Activated naive CD8-positive, alpha-beta T cell treated with anti-CD3 and anti-CD28 coated beads, Interleukin-2, amount 50 U/mL, for 16 hours (primary cell): Measurements from ENCODE around the gene SLC25A3.
A peak's percentile ranks its signal among the peaks of the same experiment; 100 is the strongest.
"Not testable (repeated sequence)": the region's sequence is repeated elsewhere in the genome, so short reads cannot be mapped to it uniquely, and the experiment has no call there.

Experiments
- DNase-seq: peaks from one replicate; pipeline ENCODE4 v3.0.0-alpha.2; 2020; ENCODE audit warnings: low read depth, low spot score

The SLC25A3 gene

GRCh38 chr12:98594050-98594835 is 757 bp downstream of the SLC25A3 start:
- DNase-seq = no peak

- no peak for DNase-seq
Observed at GRCh38 chr12:98595243-98595988, 1.9 kb downstream of the SLC25A3 start.

GRCh38 chr12:98597313-98597712 is 3.8 kb downstream of the SLC25A3 start:
- DNase-seq = not testable (repeated sequence)

GRCh38 chr12:98601924-98602323 is 8.4 kb downstream of the SLC25A3 start:
- no peak for DNase-seq

GRCh38 chr12:98606359-98606988 is 13.0 kb downstream of the SLC25A3 start:
- DNase-seq = no peak

- no peak for DNase-seq
Observed at GRCh38 chr12:98610596-98610995, 17.1 kb downstream of the SLC25A3 start.

GRCh38 chr12:98612696-98613334 is 19.3 kb downstream of the SLC25A3 start:
- no peak for DNase-seq

GRCh38 chr12:98618952-98619351 is 25.5 kb downstream of the SLC25A3 start:
- DNase-seq = no peak

- DNase-seq = no peak
Observed at GRCh38 chr12:98635657-98636323, 42.3 kb downstream of the SLC25A3 start.

GRCh38 chr12:98637068-98637467 is 43.6 kb downstream of the SLC25A3 start:
- DNase-seq = no peak

- DNase-seq = no peak
Observed at GRCh38 chr12:98638009-98638408, 44.5 kb downstream of the SLC25A3 start.

GRCh38 chr12:98639491-98639890 is 46.0 kb downstream of the SLC25A3 start:
- DNase-seq = no peak

- not testable (repeated sequence) for DNase-seq
Observed at GRCh38 chr12:98642801-98643200, 49.3 kb downstream of the SLC25A3 start.

- DNase-seq = no peak
Observed at GRCh38 chr12:98644433-98644711, 50.9 kb downstream of the SLC25A3 start.

- DNase-seq = peak; percentile 90
Observed at GRCh38 chr12:98644712-98645571, 51.5 kb downstream of the SLC25A3 start, which contains the start of the genes APAF1 and IKBIP. APAF1 (plus strand) TSS chr12:98645290; CDS start chr12:98648360, 3,070 bp downstream. IKBIP (minus strand) TSS chr12:98644788; CDS start chr12:98644701, 87 bp downstream.

GRCh38 chr12:98645572-98646067 is 52.1 kb downstream of the SLC25A3 start:
- DNase-seq = no peak

GRCh38 chr12:98646294-98647090 is 53.0 kb downstream of the SLC25A3 start:
- DNase-seq = no peak

- no peak for DNase-seq
Observed at GRCh38 chr12:98651328-98651727, 57.8 kb downstream of the SLC25A3 start.

GRCh38 chr12:98653866-98654493 is 60.5 kb downstream of the SLC25A3 start:
- no peak for DNase-seq
